Calu3 (cell line): ENCODE measurements around the gene C17orf78. TPM values are rescaled to one million over a fixed set of nuclear protein-coding genes. Genes with fewer than 3 reads are reported as not detected.
"Not testable (repeated sequence)": the region's sequence is repeated elsewhere in the genome, so short reads cannot be mapped to it uniquely, and the experiment has no call there.

Experiments
- BruUV-seq: library from RNA; stranded (reverse); fragments of 400-500 nt; replicated peaks from 2 replicates; lab custom pipeline; 2021; lab: Mats Ljungman, UMichigan
- CTCF ChIA-PET: fragments of 300-600 bp; sonication (Branson Sonifier 250); formaldehyde crosslinking; loops from one replicate; lab custom pipeline; 2022; ENCODE audit warnings: antibody characterized with exemption; lab: Charles Lee
- DNase-seq: peaks from one replicate; pipeline ENCODE4 v3.0.0; 2022
- H3K27ac Mint-ChIP-seq: one replicate; pipeline ENCODE4 v1.8.0; 2022; ENCODE audit warnings: mixed read lengths; ENCODE audit not compliant: unreplicated experiment
- H3K27me3 Mint-ChIP-seq: one replicate; pipeline ENCODE4 v1.8.0; 2022; ENCODE audit warnings: mixed read lengths; ENCODE audit not compliant: unreplicated experiment
- H3K36me3 Mint-ChIP-seq: one replicate; pipeline ENCODE4 v1.8.0; 2022; ENCODE audit warnings: mild to moderate bottlenecking, moderate library complexity, mixed read lengths; ENCODE audit not compliant: insufficient read depth, unreplicated experiment
- H3K4me1 Mint-ChIP-seq: one replicate; pipeline ENCODE4 v1.8.0; 2022; ENCODE audit warnings: mild to moderate bottlenecking, low read depth, mixed read lengths; ENCODE audit not compliant: unreplicated experiment
- H3K4me3 Mint-ChIP-seq: one replicate; pipeline ENCODE4 v1.8.0; 2022; ENCODE audit warnings: mild to moderate bottlenecking, low read depth, moderate library complexity, mixed read lengths; ENCODE audit not compliant: unreplicated experiment
- H3K9me3 Mint-ChIP-seq: one replicate; pipeline ENCODE4 v1.8.0; 2022; ENCODE audit warnings: low read depth, mixed read lengths; ENCODE audit not compliant: unreplicated experiment
- CTCF ChIP-seq: fragments of 200-600 bp; IDR thresholded peaks from one replicate; pipeline ENCODE4 v1.8.0; 2022; ENCODE audit warnings: antibody characterized with exemption; ENCODE audit not compliant: unreplicated experiment
- intact Hi-C: fragments of 100-400 bp; cut with micrococcal nuclease; formaldehyde crosslinking; loops from one replicate; pipeline ENCODE4 v1.10.0; 2022; ENCODE audit not compliant: unreplicated experiment
- total RNA-seq: library from RNA; stranded (reverse); gene quantifications from 2 replicates; pipeline ENCODE4 v1.2.3, GENCODE V29; 2022

Gene C17orf78
- total RNA-seq, 1 experiment from 2014 or later = not detected

GRCh38 chr17:37393352-37393751 lies 17.6 kb downstream of the C17orf78 start:
- no peak for DNase-seq
- H3K4me1 Mint-ChIP-seq = peaks cover 29% of the 10 kb centered on the region
- no peak overlapping the region for H3K4me3 Mint-ChIP-seq
- no peaks in the 10 kb centered on the region for H3K9me3 Mint-ChIP-seq
- BruUV-seq = no TSS peak
- intact Hi-C loops = no loop called here
- H3K27ac Mint-ChIP-seq = no peak overlapping the region
- H3K27me3 Mint-ChIP-seq = no peaks in the 10 kb centered on the region
- CTCF ChIA-PET = interaction anchor here (15.6 kb wide), 1 partner anchor 18 kb away, joined by 300 read pairs; the partner anchor contains the start of gene C17orf78
- H3K36me3 Mint-ChIP-seq = no peaks in the 10 kb centered on the region
- TF ChIP-seq CTCF = no peak

- Mint-ChIP-seq H3K4me3 (no peak overlapping the region), H3K27me3 (no peaks in the 10 kb centered on the region), H3K27ac (no peak overlapping the region), H3K9me3 (no peaks in the 10 kb centered on the region), H3K36me3 (no peaks in the 10 kb centered on the region), H3K4me1 (peaks cover 25% of the 10 kb centered on the region)
- CTCF ChIA-PET = interaction anchor here (0.5 to 15.6 kb wide), 2 partner anchors 24 to 106 kb away, joined by 4 to 300 read pairs; partner anchors contain the start of gene C17orf78
- DNase-seq = peak; percentile 42
- BruUV-seq = no TSS peak
- intact Hi-C loops = loop anchor here (5.0 kb wide), 1 partner anchor 37 kb away; no protein-coding TSS in a partner anchor
- TF ChIP-seq CTCF = no peak
Measured at GRCh38 chr17:37399265-37399803, 23.5 kb downstream of the C17orf78 start.

GRCh38 chr17:37400505-37400904 lies 24.7 kb downstream of the C17orf78 start:
- Mint-ChIP-seq H3K27ac (no peak overlapping the region), H3K36me3 (peaks cover 2% of the 10 kb centered on the region), H3K9me3 (no peaks in the 10 kb centered on the region), H3K27me3 (no peaks in the 10 kb centered on the region), H3K4me3 (no peak overlapping the region), H3K4me1 (peaks cover 36% of the 10 kb centered on the region)
- TF ChIP-seq CTCF = no peak
- CTCF ChIA-PET = interaction anchor here (0.6 to 1.5 kb wide), 3 partner anchors 27 to 80 kb away, joined by 3 to 7 read pairs (median 4); no protein-coding TSS in a partner anchor
- no TSS peak for BruUV-seq
- DNase-seq = no peak
- intact Hi-C loops = no loop called here

GRCh38 chr17:37405522-37405921 lies 29.7 kb downstream of the C17orf78 start:
- peak; percentile 35 for DNase-seq
- intact Hi-C loops = loop anchor here (5.0 kb wide), 1 partner anchor 87 kb away; no protein-coding TSS in a partner anchor
- BruUV-seq, H3K27me3 Mint-ChIP-seq, H3K9me3 Mint-ChIP-seq: not testable (repeated sequence)
- Mint-ChIP-seq H3K36me3 (peaks cover 40% of the 10 kb centered on the region), H3K4me3 (peak overlapping the region; percentile 96), H3K27ac (peak overlapping the region; percentile 86), H3K4me1 (peaks cover 22% of the 10 kb centered on the region)
- CTCF ChIA-PET = interaction anchor here (0.7 to 2.6 kb wide), 5 partner anchors 9 to 116 kb away, joined by 5 to 20 read pairs (median 6); no protein-coding TSS in a partner anchor
